Measurements from ENCODE around the gene THUMPD2. TPM values are rescaled to one million over a fixed set of nuclear protein-coding genes. Genes with fewer than 3 reads are reported as not detected.

The THUMPD2 gene
- total RNA-seq, 2 donors from 2014 or later, result 8.0 to 8.3 TPM

DNA sequence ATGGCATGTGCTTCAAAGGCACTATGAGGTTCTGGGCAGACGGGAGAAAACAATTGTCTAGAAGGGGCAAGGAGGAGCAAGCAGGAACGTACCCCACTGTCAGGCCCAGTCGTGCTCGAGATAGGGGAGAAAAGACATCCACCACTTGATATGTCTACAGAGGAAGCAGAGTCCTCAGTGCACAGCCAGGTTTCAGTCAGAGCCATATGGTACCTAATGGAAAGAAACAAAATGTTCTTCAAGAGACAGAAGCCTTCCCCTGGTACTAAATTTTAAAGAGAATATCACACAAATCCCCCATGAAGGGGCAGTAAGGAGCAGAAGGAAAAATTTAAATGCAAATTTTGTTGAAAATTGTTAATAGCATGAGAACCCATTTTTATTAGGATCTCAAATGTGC is 21.9 kb downstream of the THUMPD2 start:
- TF ChIP-seq, protein P1, sequence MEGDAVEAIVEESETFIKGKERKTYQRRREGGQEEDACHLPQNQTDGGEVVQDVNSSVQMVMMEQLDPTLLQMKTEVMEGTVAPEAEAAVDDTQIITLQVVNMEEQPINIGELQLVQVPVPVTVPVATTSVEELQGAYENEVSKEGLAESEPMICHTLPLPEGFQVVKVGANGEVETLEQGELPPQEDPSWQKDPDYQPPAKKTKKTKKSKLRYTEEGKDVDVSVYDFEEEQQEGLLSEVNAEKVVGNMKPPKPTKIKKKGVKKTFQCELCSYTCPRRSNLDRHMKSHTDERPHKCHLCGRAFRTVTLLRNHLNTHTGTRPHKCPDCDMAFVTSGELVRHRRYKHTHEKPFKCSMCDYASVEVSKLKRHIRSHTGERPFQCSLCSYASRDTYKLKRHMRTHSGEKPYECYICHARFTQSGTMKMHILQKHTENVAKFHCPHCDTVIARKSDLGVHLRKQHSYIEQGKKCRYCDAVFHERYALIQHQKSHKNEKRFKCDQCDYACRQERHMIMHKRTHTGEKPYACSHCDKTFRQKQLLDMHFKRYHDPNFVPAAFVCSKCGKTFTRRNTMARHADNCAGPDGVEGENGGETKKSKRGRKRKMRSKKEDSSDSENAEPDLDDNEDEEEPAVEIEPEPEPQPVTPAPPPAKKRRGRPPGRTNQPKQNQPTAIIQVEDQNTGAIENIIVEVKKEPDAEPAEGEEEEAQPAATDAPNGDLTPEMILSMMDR (IDR thresholded peaks at IDR 0.05), result no peak
- no peak overlapping the region for H3K9ac ChIP-seq (ENCODE audit: low read depth in 2 of 2, low read length in 2 of 2)
- H3K27ac ChIP-seq, result no peak overlapping the region
- no peak for DNase-seq
- H3K4me3 ChIP-seq, result no peak overlapping the region
- no peaks in the 10 kb centered on the region for H3K36me3 ChIP-seq
- no peaks in the 10 kb centered on the region for H3K27me3 ChIP-seq
- intact Hi-C loops (cut with DNase I), result no loop called here
- no peaks in the 10 kb centered on the region for H3K4me1 ChIP-seq
- no peaks in the 10 kb centered on the region for H3K9me3 ChIP-seq

DNA sequence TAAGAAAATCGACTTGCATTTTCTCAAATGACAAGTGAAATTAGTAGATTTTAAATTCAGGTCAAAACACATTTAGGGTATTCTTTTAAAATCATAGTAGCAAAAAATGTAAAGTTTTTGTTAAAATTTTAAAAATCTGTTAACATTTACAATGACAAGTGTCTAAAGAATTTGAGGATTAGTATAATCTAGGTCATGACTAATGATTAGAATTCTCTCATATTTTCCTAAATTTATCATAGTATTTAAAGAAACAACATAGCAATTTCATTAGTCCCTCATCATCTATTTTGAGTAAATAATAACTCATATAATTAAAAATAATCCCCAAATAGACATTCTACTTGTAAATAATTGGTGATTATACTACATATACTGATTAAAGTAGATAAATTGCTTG is 23.6 kb downstream of the THUMPD2 start:
- Histone ChIP-seq H3K36me3 (no peaks in the 10 kb centered on the region), H3K27ac (no peak overlapping the region), H3K27me3 (no peaks in the 10 kb centered on the region), H3K4me3 (no peak overlapping the region), H3K9ac (ENCODE audit: low read depth in 2 of 2, low read length in 2 of 2) (no peak overlapping the region), H3K4me1 (no peaks in the 10 kb centered on the region), H3K9me3 (no peaks in the 10 kb centered on the region)
- TF ChIP-seq, protein P1 (IDR thresholded peaks at IDR 0.05), result no peak
- intact Hi-C loops (cut with DNase I), result no loop called here
- DNase-seq, result no peak

DNA sequence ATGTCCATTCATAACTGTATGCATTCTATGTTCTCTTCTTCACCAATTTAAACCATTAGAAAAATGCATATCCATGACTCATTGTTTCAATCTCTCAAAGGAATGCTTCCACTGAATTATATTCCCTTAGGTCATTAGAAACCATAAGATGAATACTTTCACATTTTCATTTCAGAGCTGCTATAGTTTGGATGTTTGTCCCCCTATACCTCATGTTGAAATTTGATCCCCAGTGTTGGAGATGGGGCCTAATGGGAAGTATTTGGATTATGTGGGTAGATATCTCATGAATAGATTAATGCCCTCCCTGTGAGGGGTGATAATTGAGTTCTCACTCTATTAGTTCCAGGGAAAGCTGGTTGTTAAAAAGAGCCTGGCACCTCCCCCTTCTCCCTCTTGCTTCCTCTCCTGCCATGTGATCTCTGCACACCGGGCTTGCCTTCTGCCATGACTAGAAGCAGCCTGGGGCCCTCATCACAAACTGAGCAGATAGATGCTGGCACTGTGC is 35.7 kb downstream of the THUMPD2 start:
- no peaks in the 10 kb centered on the region for H3K9me3 ChIP-seq
- H3K36me3 ChIP-seq, result no peaks in the 10 kb centered on the region
- DNase-seq, result no peak
- H3K4me3 ChIP-seq, result no peak overlapping the region
- intact Hi-C loops (cut with DNase I), result no loop called here
- no peaks in the 10 kb centered on the region for H3K4me1 ChIP-seq
- no peak overlapping the region for H3K27ac ChIP-seq
- no peaks in the 10 kb centered on the region for H3K27me3 ChIP-seq
- TF ChIP-seq, protein P1 (IDR thresholded peaks at IDR 0.05), result no peak
- H3K9ac ChIP-seq (ENCODE audit: low read depth in 2 of 2, low read length in 2 of 2), result no peak overlapping the region

DNA sequence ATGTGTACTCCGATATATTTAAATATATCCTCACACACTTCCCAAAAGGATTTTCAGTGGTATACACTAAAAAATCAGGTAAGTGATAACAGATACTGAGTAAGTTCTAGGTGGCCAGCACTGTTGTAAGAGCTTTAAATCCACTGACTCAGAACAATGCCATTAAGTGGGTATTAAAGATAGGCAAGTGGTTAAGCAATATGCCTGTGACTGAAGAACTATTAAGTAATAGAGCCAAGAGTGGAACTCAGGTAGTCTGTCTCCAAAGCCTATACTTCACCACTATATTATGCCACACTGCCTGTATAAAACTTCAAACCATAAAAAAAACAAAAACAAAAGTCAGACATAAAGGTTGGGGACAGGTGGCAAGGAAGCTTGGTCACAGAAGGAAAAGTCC is 37.2 kb downstream of the THUMPD2 start:
- no peaks in the 10 kb centered on the region for H3K4me1 ChIP-seq
- no peaks in the 10 kb centered on the region for H3K36me3 ChIP-seq
- H3K27ac ChIP-seq, result no peak overlapping the region
- DNase-seq, result no peak
- H3K4me3 ChIP-seq, result no peak overlapping the region
- H3K9me3 ChIP-seq, result no peaks in the 10 kb centered on the region
- H3K27me3 ChIP-seq, result no peaks in the 10 kb centered on the region
- intact Hi-C loops (cut with DNase I), result no loop called here
- TF ChIP-seq, protein P1 (IDR thresholded peaks at IDR 0.05), result no peak
- H3K9ac ChIP-seq (ENCODE audit: low read depth in 2 of 2, low read length in 2 of 2), result no peak overlapping the region

DNA sequence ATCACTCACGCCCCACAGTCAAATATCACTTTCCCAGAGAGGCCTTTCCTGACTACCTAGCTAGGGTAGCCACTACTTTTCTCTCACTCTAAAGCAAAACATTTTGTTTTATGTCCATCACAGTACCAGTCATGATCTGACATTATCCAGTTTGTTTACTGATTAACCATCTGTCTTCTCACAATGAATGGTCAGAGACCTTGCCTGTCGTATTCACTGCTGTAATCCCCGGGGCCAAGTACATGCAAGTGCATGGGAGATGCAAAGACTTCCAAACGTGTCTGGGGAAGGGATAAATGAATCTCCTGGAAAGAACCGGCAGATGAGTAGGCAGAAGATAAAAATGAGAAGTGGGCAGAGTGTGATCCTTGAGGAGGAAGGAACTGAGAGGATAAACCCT is 39.7 kb downstream of the THUMPD2 start:
- TF ChIP-seq, protein P1 (IDR thresholded peaks at IDR 0.05), result no peak
- intact Hi-C loops (cut with DNase I), result no loop called here
- H3K4me3 ChIP-seq, result no peak overlapping the region
- no peaks in the 10 kb centered on the region for H3K36me3 ChIP-seq
- H3K9me3 ChIP-seq, result no peaks in the 10 kb centered on the region
- H3K27ac ChIP-seq, result no peak overlapping the region
- no peak overlapping the region for H3K9ac ChIP-seq (ENCODE audit: low read depth in 2 of 2, low read length in 2 of 2)
- no peaks in the 10 kb centered on the region for H3K4me1 ChIP-seq
- DNase-seq, result no peak
- H3K27me3 ChIP-seq, result no peaks in the 10 kb centered on the region

Data from colonic mucosa (tissue), 4 donors.